Measurements from ENCODE around the gene UBTF.

The UBTF gene, protein sequence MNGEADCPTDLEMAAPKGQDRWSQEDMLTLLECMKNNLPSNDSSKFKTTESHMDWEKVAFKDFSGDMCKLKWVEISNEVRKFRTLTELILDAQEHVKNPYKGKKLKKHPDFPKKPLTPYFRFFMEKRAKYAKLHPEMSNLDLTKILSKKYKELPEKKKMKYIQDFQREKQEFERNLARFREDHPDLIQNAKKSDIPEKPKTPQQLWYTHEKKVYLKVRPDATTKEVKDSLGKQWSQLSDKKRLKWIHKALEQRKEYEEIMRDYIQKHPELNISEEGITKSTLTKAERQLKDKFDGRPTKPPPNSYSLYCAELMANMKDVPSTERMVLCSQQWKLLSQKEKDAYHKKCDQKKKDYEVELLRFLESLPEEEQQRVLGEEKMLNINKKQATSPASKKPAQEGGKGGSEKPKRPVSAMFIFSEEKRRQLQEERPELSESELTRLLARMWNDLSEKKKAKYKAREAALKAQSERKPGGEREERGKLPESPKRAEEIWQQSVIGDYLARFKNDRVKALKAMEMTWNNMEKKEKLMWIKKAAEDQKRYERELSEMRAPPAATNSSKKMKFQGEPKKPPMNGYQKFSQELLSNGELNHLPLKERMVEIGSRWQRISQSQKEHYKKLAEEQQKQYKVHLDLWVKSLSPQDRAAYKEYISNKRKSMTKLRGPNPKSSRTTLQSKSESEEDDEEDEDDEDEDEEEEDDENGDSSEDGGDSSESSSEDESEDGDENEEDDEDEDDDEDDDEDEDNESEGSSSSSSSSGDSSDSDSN

DNA sequence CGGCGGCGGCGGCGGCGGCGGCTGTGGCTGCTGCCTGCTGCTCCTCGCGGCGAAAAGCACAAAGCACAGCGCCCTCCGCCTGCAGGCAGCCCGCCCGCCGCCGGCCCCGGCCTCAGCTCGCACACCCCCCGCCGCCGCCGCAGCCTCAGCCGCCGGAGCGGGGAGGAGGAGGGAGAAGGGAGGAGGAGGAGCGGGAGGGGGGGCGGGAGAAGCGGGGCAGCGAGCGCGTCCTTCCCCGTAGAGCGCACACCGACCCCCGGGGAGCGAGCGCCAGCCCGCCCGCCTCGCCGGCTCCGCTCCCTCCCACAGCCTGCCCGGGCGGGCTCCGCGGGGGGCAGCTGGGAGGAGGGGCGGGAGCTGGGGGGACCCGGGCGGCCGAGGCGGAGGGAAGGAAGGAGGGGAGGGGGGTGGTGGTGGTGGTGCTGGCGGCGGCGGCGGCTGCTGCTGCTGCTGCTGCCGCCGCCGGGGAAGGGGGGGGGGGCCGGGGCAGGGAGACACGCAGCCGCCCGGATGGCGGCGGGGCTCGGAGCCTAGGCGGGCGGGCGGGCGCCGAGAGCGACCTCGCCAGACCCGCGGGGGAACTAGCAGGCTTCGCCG, at the start of gene UBTF:
TSS of gene UBTF (minus strand) at position 60 of the 597 bp plus-strand sequence. CDS start 1,446 bp downstream, outside the sequence.
- H3K27ac ChIP-seq: peak within 1 kb of the TSS; percentile 99
- ChIA-PET POLR2A (ENCODE audit: low non-redundant PET) (no interaction called here), CTCF (interaction anchor here (0.6 to 1.1 kb wide), 5 partner anchors 9 to 111 kb away, joined by 3 read pairs; no protein-coding TSS in a partner anchor)
- TF ChIP-seq, protein P1, sequence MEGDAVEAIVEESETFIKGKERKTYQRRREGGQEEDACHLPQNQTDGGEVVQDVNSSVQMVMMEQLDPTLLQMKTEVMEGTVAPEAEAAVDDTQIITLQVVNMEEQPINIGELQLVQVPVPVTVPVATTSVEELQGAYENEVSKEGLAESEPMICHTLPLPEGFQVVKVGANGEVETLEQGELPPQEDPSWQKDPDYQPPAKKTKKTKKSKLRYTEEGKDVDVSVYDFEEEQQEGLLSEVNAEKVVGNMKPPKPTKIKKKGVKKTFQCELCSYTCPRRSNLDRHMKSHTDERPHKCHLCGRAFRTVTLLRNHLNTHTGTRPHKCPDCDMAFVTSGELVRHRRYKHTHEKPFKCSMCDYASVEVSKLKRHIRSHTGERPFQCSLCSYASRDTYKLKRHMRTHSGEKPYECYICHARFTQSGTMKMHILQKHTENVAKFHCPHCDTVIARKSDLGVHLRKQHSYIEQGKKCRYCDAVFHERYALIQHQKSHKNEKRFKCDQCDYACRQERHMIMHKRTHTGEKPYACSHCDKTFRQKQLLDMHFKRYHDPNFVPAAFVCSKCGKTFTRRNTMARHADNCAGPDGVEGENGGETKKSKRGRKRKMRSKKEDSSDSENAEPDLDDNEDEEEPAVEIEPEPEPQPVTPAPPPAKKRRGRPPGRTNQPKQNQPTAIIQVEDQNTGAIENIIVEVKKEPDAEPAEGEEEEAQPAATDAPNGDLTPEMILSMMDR (conservative IDR thresholded peaks at IDR 0.05; ENCODE audit: low read depth): no peak
- DNase-seq (ENCODE audit: low spot score): peak; percentile 40

- DNase-seq (ENCODE audit: low spot score): no peak
- TF ChIP-seq, protein P1 (conservative IDR thresholded peaks at IDR 0.05; ENCODE audit: low read depth): no peak
- ChIA-PET POLR2A (ENCODE audit: low non-redundant PET) (no interaction called here), CTCF (interaction anchor here (0.7 kb wide), 1 partner anchor 9 kb away, joined by 3 read pairs; no protein-coding TSS in a partner anchor)
- H3K27ac ChIP-seq: no peak overlapping the region
Measured at GRCh38 chr17:44268709-44269534, 49.4 kb upstream of the UBTF start.

- ChIA-PET POLR2A (ENCODE audit: low non-redundant PET) (no interaction called here), CTCF (interaction anchor here (1.1 kb wide), 1 partner anchor 58 kb away, joined by 3 read pairs; no protein-coding TSS in a partner anchor)
- no peak for DNase-seq (ENCODE audit: low spot score)
- H3K27ac ChIP-seq: no peak within 1 kb of the TSS
- TF ChIP-seq, protein P1 (conservative IDR thresholded peaks at IDR 0.05; ENCODE audit: low read depth): no peak
Measured at GRCh38 chr17:44267818-44268490, 48.5 kb upstream of the UBTF start, which contains the start of gene SLC4A1. SLC4A1 (minus strand) TSS chr17:44268135; CDS start chr17:44262866, 5,269 bp downstream.

DNA sequence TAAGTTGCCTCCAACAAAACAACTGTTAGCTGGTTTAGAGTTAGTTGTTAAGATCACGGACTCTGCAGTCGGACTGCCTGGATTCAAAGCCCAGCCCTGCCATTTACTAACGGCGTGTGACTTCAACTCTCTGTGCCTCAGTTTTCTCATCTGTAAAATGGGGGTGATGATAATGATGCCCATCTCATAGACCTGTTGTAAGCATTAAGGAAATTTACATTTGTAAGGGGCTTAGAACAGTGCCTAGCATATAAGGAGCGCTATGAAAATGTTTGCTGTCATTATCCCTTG, 47.6 kb upstream of the UBTF start:
- TF ChIP-seq, protein P1 (conservative IDR thresholded peaks at IDR 0.05; ENCODE audit: low read depth): no peak
- H3K27ac ChIP-seq: no peak overlapping the region
- CTCF ChIA-PET: interaction anchor here (1.1 kb wide), 1 partner anchor 57 kb away, joined by 3 read pairs; no protein-coding TSS in a partner anchor
- DNase-seq (ENCODE audit: low spot score): no peak
- POLR2A ChIA-PET (ENCODE audit: low non-redundant PET): no interaction called here

GRCh38 chr17:44266402-44267164, 47.1 kb upstream of the UBTF start:
- no peak for DNase-seq (ENCODE audit: low spot score)
- H3K27ac ChIP-seq: no peak overlapping the region
- TF ChIP-seq, protein P1 (conservative IDR thresholded peaks at IDR 0.05; ENCODE audit: low read depth): no peak
- ChIA-PET CTCF (interaction anchor here (1.1 kb wide), 1 partner anchor 57 kb away, joined by 3 read pairs; no protein-coding TSS in a partner anchor), POLR2A (ENCODE audit: low non-redundant PET) (interaction anchor here (0.6 kb wide), 2 partner anchors 15 to 90 kb away, joined by 3 to 5 read pairs; no protein-coding TSS in a partner anchor)

Measured in RWPE1 (cell line).